SK-N-MC (cell line): ENCODE measurements around the gene NETO1.

Experiments used
- EZH2 ChIP-seq: fragments of 200-600 bp; sonication (generic); IDR thresholded peaks from one replicate; pipeline ENCODE4 v1.6.1; 2017; ENCODE audit warnings: antibody characterized with exemption
- POLR2AphosphoS5 ChIP-seq: IDR thresholded peaks from 2 replicates; pipeline ENCODE4 v1.6.1; 2012; ENCODE audit warnings: mild to moderate bottlenecking, low read depth, low read length, borderline replicate concordance

GRCh38 chr18:72908181-72908580 is 40.4 kb upstream of the NETO1 start:
- TF ChIP-seq POLR2AphosphoS5 (no peak), EZH2 (no peak)
